Adrenal gland (tissue), 12 donors: ENCODE results near the gene ARL15. TPM values are rescaled to one million over a fixed set of nuclear protein-coding genes. Genes with fewer than 3 reads are reported as not detected.

ENCODE experiments used
- DNase-seq, 7 donors: peaks; one replicate each; pipeline ENCODE4 v3.0.0-alpha.2; 2019 to 2020
- H3K27ac ChIP-seq, 5 donors: fragments of 200-600 bp; sonication (generic) in 4 of 5; 1 replicate in 3 of 5; 2 replicates in 2 of 5; pipeline versions ENCODE4 v1.5.1 to v1.8.0; 2016 to 2020; ENCODE audit warnings: mild to moderate bottlenecking in 1 of 5
- H3K27me3 ChIP-seq: fragments of 200-600 bp; 2 replicates; pipeline ENCODE4 v1.8.0; 2021
- H3K36me3 ChIP-seq, 2 donors: fragments of 200-600 bp; replicated peaks in 1 of 2; 1 replicate in 1 of 2; 2 replicates in 1 of 2; pipeline versions ENCODE4 v1.5.1 to v1.8.0; 2018 to 2022
- H3K4me1 ChIP-seq, 2 donors: fragments of 200-600 bp; replicated peaks in 1 of 2; 1 replicate in 1 of 2; 2 replicates in 1 of 2; pipeline versions ENCODE4 v1.5.1 to v1.8.0; 2018 to 2021
- H3K4me3 ChIP-seq, 4 donors: fragments of 200-600 bp; sonication (generic) in 3 of 4; one replicate each; pipeline ENCODE4 v1.5.1; 2016 to 2018
- H3K9me3 ChIP-seq, 3 donors: fragments of 200-600 bp; sonication (generic) in 1 of 3; replicated peaks in 1 of 3; 1 replicate in 2 of 3; 2 replicates in 1 of 3; pipeline versions ENCODE4 v1.5.1 to v1.8.0; 2016 to 2021
- POLR2A ChIP-seq, 2 donors: fragments of 450-650 bp; IDR thresholded peaks; one replicate each; pipeline ENCODE4 v1.6.1; 2017; ENCODE audit warnings: antibody characterized with exemption in 2 of 2, mild to moderate bottlenecking in 2 of 2, moderate library complexity in 1 of 2
- WGBS, 4 donors: extraction: QIAGEN DNeasy Blood & Tissue Kit in 2 of 4; methylation state at CpG; one replicate each; pipeline versions ENCODE4 v1.1.5 to v1.1.7; 2013 to 2017; 5-methylcytosine and 5-hydroxymethylcytosine counted together
- intact Hi-C, 2 donors: fragments of 100-400 bp; cut with DNase I; formaldehyde crosslinking; loops; one replicate each; pipeline versions ENCODE4 v1.14.1 to v1.15.0; 2022 to 2023
- polyA plus RNA-seq, 3 donors: library from polyadenylated mRNA; stranded (reverse); fragments of 200-250 nt in 2 of 3; fragments of 350-450 nt in 1 of 3; fragmentation: Illumina TruSeq in 1 of 3; extraction: RNeasy Lipid Tissue Mini Kit (QIAGEN cat#74804) in 1 of 3; gene quantifications; one replicate each; pipeline ENCODE4 v1.2.3, GENCODE V29; 2013 to 2014
- total RNA-seq, 9 donors: library from RNA; depleted of rRNA in 4 of 9; stranded (reverse); fragments of >200 nt in 4 of 9; fragments of 120-200 nt in 1 of 9; fragmentation: NEBNext Ultra II Directional in 1 of 9; extraction: Animal tissue kit (Norgen Biotek cat#: 25700) in 1 of 9; gene quantifications; one replicate each; pipeline versions ENCODE4 v1.1.0 to v1.2.4, GENCODE V29; 2013 to 2023
- TF ChIP-seq, protein P1 (sequence below), 6 experiments: fragments of 450-650 bp in 4 of 6; fragments of 200-600 bp in 2 of 6; sonication (generic) in 1 of 6; IDR thresholded peaks; 1 replicate in 5 of 6; 2 replicates in 1 of 6; pipeline versions ENCODE4 v1.5.1 to v1.8.0; 2016 to 2021; ENCODE audit warnings: antibody characterized with exemption in 6 of 6, mild to moderate bottlenecking in 2 of 6, moderate library complexity in 1 of 6
- donor health status: healthy with polysubstance abuse.
- donor health status: Bipolar disorder and iron deficiency.
- donor health status: DM: yes; HTN: yes; CAD: no.
- donor health status: DM: no; HTN: no; CAD: no.
- donor health status: DM: no; HTN: no; CAD: no.
- donor health status: DM: yes; HTN: yes; CAD: no.

Gene ARL15
- total and polyA plus RNA-seq, 12 donors = 12.1 to 85.6 (median 38.9) TPM

DNA sequence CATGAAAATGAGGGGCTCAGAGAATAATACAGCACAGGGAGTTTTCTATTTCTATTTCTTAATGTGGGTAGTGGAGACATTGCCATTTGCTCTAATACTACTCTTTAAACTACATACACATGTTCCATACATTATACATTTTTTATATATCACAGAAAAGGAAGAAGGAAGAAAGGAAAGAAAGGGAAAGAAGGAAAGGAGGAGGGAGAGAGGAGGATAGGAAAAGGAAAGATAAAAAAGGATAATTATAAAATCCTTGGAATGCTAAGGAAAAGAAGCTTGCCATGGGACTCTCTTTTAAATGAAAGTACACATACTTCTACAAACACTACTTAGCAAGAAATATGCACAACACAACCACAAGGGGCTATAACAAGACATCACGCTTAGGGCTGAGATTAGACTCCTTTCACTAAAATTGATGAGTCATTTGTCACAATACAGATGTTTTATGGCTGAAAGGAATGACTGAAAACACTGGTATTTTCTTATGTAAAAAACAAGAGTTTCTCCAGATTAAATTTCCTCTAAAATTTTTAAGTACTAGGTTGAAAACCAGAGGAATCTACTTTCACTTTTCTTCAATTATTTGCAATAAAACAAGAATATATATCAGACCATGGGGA is 219.8 kb downstream of the ARL15 start:
- Histone ChIP-seq H3K27me3 (no peaks in the 10 kb centered on the region), H3K9me3 (no peaks in the 10 kb centered on the region), H3K4me3 (no peak overlapping the region), H3K4me1 (no peaks in the 10 kb centered on the region), H3K36me3 (no peaks in the 10 kb centered on the region), H3K27ac (no peak overlapping the region)
- WGBS, 4 donors = 60 to 87% (median 69%) methylated on average over 1 of the region's 1 CpG
- intact Hi-C loops = no loop called here
- TF ChIP-seq POLR2A (IDR thresholded peaks at IDR 0.05) = no peak
- TF ChIP-seq, protein P1, sequence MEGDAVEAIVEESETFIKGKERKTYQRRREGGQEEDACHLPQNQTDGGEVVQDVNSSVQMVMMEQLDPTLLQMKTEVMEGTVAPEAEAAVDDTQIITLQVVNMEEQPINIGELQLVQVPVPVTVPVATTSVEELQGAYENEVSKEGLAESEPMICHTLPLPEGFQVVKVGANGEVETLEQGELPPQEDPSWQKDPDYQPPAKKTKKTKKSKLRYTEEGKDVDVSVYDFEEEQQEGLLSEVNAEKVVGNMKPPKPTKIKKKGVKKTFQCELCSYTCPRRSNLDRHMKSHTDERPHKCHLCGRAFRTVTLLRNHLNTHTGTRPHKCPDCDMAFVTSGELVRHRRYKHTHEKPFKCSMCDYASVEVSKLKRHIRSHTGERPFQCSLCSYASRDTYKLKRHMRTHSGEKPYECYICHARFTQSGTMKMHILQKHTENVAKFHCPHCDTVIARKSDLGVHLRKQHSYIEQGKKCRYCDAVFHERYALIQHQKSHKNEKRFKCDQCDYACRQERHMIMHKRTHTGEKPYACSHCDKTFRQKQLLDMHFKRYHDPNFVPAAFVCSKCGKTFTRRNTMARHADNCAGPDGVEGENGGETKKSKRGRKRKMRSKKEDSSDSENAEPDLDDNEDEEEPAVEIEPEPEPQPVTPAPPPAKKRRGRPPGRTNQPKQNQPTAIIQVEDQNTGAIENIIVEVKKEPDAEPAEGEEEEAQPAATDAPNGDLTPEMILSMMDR (IDR thresholded peaks at IDR 0.05) = peak in 3 of 6 experiments; percentile 13 to 23 (median 15)
- DNase-seq = no peak

DNA sequence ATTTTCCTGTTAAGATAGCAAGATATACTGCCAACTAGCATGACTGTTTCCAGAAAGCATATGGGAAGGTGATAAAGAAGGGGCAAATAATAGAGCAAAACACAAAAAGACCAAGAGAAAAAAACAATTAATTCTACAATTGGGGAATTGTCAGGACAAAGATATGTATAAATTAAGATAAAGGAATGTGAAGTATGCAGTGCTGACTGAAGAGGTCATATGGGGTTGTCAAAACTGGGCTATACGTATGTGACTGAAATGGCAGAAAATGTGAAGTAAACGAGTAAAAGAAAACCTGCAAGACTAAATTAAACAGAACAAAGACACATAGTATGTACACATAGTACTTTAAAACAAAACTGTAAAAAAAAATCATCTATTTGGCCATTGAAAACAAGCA is 222.3 kb downstream of the ARL15 start:
- Histone ChIP-seq H3K36me3 (no peaks in the 10 kb centered on the region), H3K4me1 (no peaks in the 10 kb centered on the region), H3K27me3 (no peaks in the 10 kb centered on the region), H3K4me3 (no peak overlapping the region), H3K27ac (no peak overlapping the region), H3K9me3 (no peaks in the 10 kb centered on the region)
- intact Hi-C loops = no loop called here
- no peak for TF ChIP-seq POLR2A (IDR thresholded peaks at IDR 0.05)
- TF ChIP-seq, protein P1 (IDR thresholded peaks at IDR 0.05) = no peak
- 87 to 90% (median 89%) methylated on average over 2 of the region's 2 CpGs for WGBS, 4 donors
- no peak for DNase-seq

DNA sequence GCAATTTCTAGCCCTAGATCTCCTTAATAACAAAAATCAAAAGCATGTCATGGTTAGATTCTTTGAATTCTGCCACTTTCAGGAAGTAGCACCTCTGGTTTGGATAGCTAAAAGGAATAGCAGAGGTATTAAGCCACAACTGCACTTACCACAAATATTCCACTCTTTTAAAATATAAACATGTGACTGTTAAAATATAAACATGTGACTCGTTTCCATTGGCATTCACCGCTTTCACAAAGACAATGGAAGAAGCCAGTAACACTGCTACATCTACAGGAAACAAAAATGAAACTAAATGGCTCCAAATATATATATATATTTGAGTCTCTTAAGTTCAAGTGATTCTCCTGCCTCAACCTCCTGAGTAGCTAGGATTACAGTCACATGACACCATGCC is 222.9 kb downstream of the ARL15 start:
- DNase-seq = no peak
- Histone ChIP-seq H3K9me3 (no peaks in the 10 kb centered on the region), H3K27me3 (no peaks in the 10 kb centered on the region), H3K36me3 (no peaks in the 10 kb centered on the region), H3K4me1 (no peaks in the 10 kb centered on the region), H3K4me3 (no peak overlapping the region), H3K27ac (no peak overlapping the region)
- intact Hi-C loops = no loop called here
- TF ChIP-seq, protein P1 (IDR thresholded peaks at IDR 0.05) = no peak
- WGBS, 4 donors = 88 to 100% (median 94%) methylated on average over 2 of the region's 2 CpGs

DNA sequence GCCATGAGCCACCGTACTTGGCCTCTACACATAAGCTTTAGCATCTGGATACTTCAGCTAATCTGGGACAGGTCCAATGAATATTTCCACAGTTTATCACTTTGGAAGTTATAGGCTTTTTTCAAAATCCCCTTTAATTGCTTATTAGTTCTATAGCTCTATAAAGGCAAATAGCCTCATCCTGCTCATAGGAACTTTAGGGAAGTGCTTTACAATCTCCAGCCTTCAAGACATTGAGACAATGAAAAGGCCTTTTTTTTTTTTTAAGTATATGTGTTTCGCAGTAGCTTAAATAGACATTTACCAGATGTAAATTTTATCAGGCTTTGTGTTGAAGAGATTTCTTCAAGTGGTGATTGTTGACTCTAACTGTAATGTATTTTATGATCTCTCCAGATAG is 224.2 kb downstream of the ARL15 start:
- Histone ChIP-seq H3K9me3 (no peaks in the 10 kb centered on the region), H3K36me3 (no peaks in the 10 kb centered on the region), H3K27ac (no peak overlapping the region), H3K27me3 (no peaks in the 10 kb centered on the region), H3K4me3 (no peak overlapping the region), H3K4me1 (no peaks in the 10 kb centered on the region)
- 92 to 97% (median 94%) methylated on average over 2 of the region's 2 CpGs for WGBS, 4 donors
- no peak for TF ChIP-seq POLR2A (IDR thresholded peaks at IDR 0.05)
- TF ChIP-seq, protein P1 (IDR thresholded peaks at IDR 0.05) = no peak
- no peak for DNase-seq
- intact Hi-C loops = no loop called here
